GM12878 (cell line): ENCODE measurements around the gene TM7SF2. TPM values are rescaled to one million over a fixed set of nuclear protein-coding genes. Genes with fewer than 3 reads are reported as not detected.
A peak's percentile ranks its signal among the peaks of the same experiment; 100 is the strongest.

ENCODE experiments used
- ASH2L ChIP-seq: fragments of 300-600, 200-600 bp; sonication (generic); IDR thresholded peaks from 2 replicates; pipeline ENCODE4 v1.6.1; 2017; ENCODE audit warnings: low read depth, mild to moderate bottlenecking, borderline replicate concordance
- ATF2 ChIP-seq: IDR thresholded peaks from 2 replicates; pipeline ENCODE4 v1.6.1; 2012; ENCODE audit warnings: low read length, inconsistent platforms
- ETV6 ChIP-seq, 2 experiments: fragments of 450-650 bp in 1 of 2; IDR thresholded peaks in 1 of 2; conservative IDR thresholded peaks in 1 of 2; 2 replicates each; pipeline ENCODE4 v1.6.1; 2014; ENCODE audit warnings: antibody characterized with exemption in 1 of 2, borderline replicate concordance in 1 of 2, low read depth in 1 of 2, mild to moderate bottlenecking in 1 of 2, moderate library complexity in 1 of 2
- FOXK2 ChIP-seq: fragments of 450-650 bp; IDR thresholded peaks from 2 replicates; pipeline ENCODE4 v1.6.1; 2017; ENCODE audit warnings: mild to moderate bottlenecking, moderate library complexity
- PBX3 ChIP-seq: IDR thresholded peaks from 2 replicates; pipeline ENCODE4 v1.6.1; 2011; ENCODE audit warnings: mild to moderate bottlenecking, low read depth, low read length, moderate library complexity; ENCODE audit not compliant: insufficient replicate concordance
- SKIL ChIP-seq: fragments of 450-650 bp; IDR thresholded peaks from 2 replicates; pipeline ENCODE4 v1.6.1; 2017; ENCODE audit warnings: mild to moderate bottlenecking, low read depth, inconsistent platforms; ENCODE audit not compliant: poor library complexity, severe bottlenecking
- ZNF24 ChIP-seq: fragments of 450-650 bp; IDR thresholded peaks from 2 replicates; pipeline ENCODE4 v1.6.1; 2017; ENCODE audit warnings: antibody characterized with exemption, mild to moderate bottlenecking
- polyA plus RNA-seq, 11 experiments: library from polyadenylated mRNA; depleted of rRNA in 4 of 11; unstranded in 6 of 11; stranded (reverse) in 5 of 11; fragments of >200 nt; fragmentation: Nextera tagmentation in 4 of 11; fragmentation: Illumina TruSeq in 1 of 11; extraction: Ambion mirVana in 4 of 11; extraction: Trizol in 1 of 11; gene quantifications; 1 replicate in 1 of 11; 2 replicates in 10 of 11; pipeline versions ENCODE4 v1.2.1 to v1.2.3, GENCODE V29; 2011 to 2016; ENCODE audit warnings: inconsistent platforms in 2 of 11, missing spikeins in 2 of 11, low read depth in 1 of 11
- total RNA-seq, 4 experiments: library from RNA; depleted of rRNA in 3 of 4; stranded (reverse); fragments of >200 nt in 3 of 4; fragmentation: Illumina TruSeq in 1 of 4; extraction: Trizol in 1 of 4; gene quantifications; 2 replicates each; pipeline versions ENCODE4 v1.2.1 to v1.2.3, GENCODE V29; 2013 to 2021

The TM7SF2 gene
- total and polyA plus RNA-seq, 10 of the 15 experiments (the other 5 are each of a cell fraction or from before 2014, with no cell fraction given) = 0.52 to 57.7 (median 20.7) TPM

GRCh38 chr11:65134240-65134951, 22.7 kb downstream of the TM7SF2 start, which contains the start of gene SYVN1 (continued):
- TF ChIP-seq SKIL (no peak), PBX3 (no peak), ATF2 (no peak), ZNF24 (no peak), FOXK2 (peak; percentile 98), ASH2L (peak; percentile 27; the same call in 1 of the 2 replicates), ETV6 (conservative IDR thresholded peaks at IDR 0.05 in 1 of 2, IDR thresholded peaks at IDR 0.05 in 1 of 2; ENCODE audit: borderline replicate concordance in 1 of 2, low read depth in 1 of 2) (0 out of 4 replicates have a peak, but pooled peaks of 1 of the 2 experiments have one; percentile 26)
